Activated CD8-positive, alpha-beta T cell treated with anti-CD3 and anti-CD28 coated beads, Interleukin-2, amount 10 ng/mL, durations not matched to agents 7 days and 5 days (primary cell): ENCODE results near the gene CCDC88C. TPM values are rescaled to one million over a fixed set of nuclear protein-coding genes. Genes with fewer than 3 reads are reported as not detected.
"Not testable (repeated sequence)": the region's sequence is repeated elsewhere in the genome, so short reads cannot be mapped to it uniquely, and the experiment has no call there.

Source experiments
- ATAC-seq: fragments of 150-1000 bp; cut with Tn5 transposase; one replicate; pipeline ENCODE4 v1.10.0; 2021; ENCODE audit warnings: moderate library complexity
- CTCF ChIA-PET: fragments of 350-600 bp; sonication (Branson Sonifier 250); formaldehyde crosslinking; loops from one replicate; lab custom pipeline; 2021; ENCODE audit warnings: antibody characterized with exemption; lab: Charles Lee
- POLR2A ChIA-PET: fragments of 350-600 bp; sonication (Branson Sonifier 250); formaldehyde crosslinking; loops from one replicate; lab custom pipeline; 2021; ENCODE audit warnings: antibody characterized with exemption; lab: Charles Lee
- DNase-seq: peaks from one replicate; pipeline ENCODE4 v3.0.0-alpha.2; 2020
- H3K27ac Mint-ChIP-seq: one replicate; pipeline ENCODE4 v1.8.0; 2021; ENCODE audit warnings: mild to moderate bottlenecking, mixed read lengths
- H3K27me3 Mint-ChIP-seq: one replicate; pipeline ENCODE4 v1.8.0; 2021; ENCODE audit warnings: low read depth, mixed read lengths
- H3K36me3 Mint-ChIP-seq: one replicate; pipeline ENCODE4 v1.8.0; 2021; ENCODE audit warnings: low read depth, mixed read lengths
- H3K4me1 Mint-ChIP-seq: one replicate; pipeline ENCODE4 v1.8.0; 2021; ENCODE audit warnings: low read depth, mixed read lengths
- H3K4me3 Mint-ChIP-seq: one replicate; pipeline ENCODE4 v1.8.0; 2021; ENCODE audit warnings: mild to moderate bottlenecking, mixed read lengths
- H3K9me3 Mint-ChIP-seq: one replicate; pipeline ENCODE4 v1.8.0; 2022; ENCODE audit warnings: mixed read lengths; ENCODE audit not compliant: insufficient read depth
- total RNA-seq, 2 experiments: library from RNA; stranded (reverse); gene quantifications; one replicate each; pipeline ENCODE4 v1.2.3, GENCODE V29; 2021

The CCDC88C gene
- total RNA-seq, 2 experiments from 2014 or later: 147 to 153 TPM

DNA sequence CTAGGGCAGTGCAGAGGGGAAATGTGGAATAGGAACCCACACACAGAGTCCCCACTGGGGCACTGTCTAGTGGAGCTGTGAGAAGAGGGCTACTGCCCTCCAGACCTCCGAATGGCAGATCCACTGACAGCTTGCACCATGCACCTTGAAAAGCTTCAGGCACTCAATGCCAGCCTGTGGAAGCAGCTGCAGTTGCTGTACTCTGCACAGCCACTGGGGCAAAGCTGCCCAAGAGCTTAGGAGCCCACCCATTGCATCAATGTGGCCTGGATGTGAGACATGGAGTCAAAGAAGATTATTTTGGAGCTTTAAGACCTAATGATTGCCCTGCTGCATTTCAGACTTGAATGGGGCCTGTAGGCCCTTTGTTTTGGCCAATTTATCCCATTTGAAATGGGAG is 21.7 kb upstream of the CCDC88C start:
- DNase-seq (no peak), ATAC-seq (no peak)
- no peaks in the 10 kb centered on the region for H3K4me1 Mint-ChIP-seq
- H3K27me3 Mint-ChIP-seq: peaks cover 11% of the 10 kb centered on the region
- no peaks in the 10 kb centered on the region for H3K36me3 Mint-ChIP-seq
- CTCF ChIA-PET: interaction anchor here (2.2 kb wide), 1 partner anchor 12 kb away, joined by 5 read pairs; no protein-coding TSS in a partner anchor
- no peak overlapping the region for H3K27ac Mint-ChIP-seq
- H3K4me3 Mint-ChIP-seq: no peak overlapping the region
- peaks cover 8% of the 10 kb centered on the region for H3K9me3 Mint-ChIP-seq
- POLR2A ChIA-PET: no interaction called here

DNA sequence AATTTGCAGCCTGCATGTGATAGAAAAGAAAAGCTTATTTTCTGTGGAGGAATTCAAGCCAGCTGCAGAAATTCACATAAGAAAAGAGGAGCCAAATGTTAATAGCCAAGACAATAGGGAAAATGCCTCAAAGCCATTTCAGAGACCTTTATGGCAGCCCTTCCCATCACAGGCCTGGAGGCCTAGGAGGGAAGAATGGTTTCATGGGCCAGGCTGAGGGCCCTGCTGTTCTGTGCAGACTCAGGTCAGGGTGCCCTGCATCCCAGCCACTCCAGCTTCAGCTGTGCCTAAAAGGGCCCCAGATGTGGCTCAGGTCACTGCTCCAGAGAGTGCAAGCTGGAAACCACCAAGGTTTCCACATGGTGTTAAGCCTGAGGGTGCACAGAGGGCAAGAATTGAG is 21.2 kb upstream of the CCDC88C start:
- Mint-ChIP-seq H3K9me3 (peaks cover 8% of the 10 kb centered on the region), H3K27me3 (peaks cover 6% of the 10 kb centered on the region), H3K4me3 (no peak overlapping the region), H3K36me3 (no peaks in the 10 kb centered on the region), H3K4me1 (no peaks in the 10 kb centered on the region), H3K27ac (no peak overlapping the region)
- POLR2A ChIA-PET: no interaction called here
- no peak for DNase-seq
- ATAC-seq: no peak
- CTCF ChIA-PET: interaction anchor here (2.2 kb wide), 1 partner anchor 11 kb away, joined by 5 read pairs; no protein-coding TSS in a partner anchor

DNA sequence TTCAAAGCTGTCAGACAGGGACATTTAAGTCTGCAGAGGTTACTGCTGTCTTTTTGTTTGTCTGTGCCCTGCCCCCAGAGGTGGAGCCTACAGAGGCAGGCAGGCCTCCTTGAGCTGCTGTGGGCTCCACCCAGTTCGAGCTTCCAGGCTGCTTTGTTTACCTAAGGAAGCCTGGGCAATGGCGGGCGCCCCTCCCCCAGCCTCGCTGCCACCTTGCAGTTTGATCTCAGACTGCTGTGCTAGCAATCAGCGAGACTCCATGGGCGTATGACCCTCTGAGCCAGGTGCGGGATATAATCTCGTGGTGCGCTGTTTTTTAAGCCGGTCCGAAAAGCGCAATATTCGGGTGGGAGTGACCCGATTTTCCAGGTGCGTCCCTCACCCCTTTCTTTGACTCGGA is 18.6 kb upstream of the CCDC88C start:
- H3K4me3 Mint-ChIP-seq, H3K4me1 Mint-ChIP-seq, POLR2A ChIA-PET: not testable (repeated sequence)

DNA sequence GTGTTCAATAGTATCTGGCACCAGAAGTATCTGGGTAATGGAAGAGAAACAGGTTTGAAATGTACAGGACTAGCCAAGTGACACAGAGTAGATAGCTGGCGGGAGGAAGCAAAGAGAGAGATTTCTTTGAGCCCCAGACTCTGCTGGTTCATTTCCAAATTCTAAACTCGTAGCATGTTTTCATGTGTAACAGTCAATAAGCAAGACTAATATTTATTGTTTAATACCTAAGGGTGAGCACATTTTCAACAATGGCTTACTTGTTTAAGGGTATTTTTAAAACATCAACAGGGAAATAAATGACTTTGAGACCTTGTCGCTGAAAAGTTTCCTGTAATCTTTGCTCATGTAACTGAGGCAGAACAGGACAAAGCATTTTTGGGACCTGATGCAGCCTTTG is 11.8 kb upstream of the CCDC88C start:
- Mint-ChIP-seq H3K4me1 (peaks cover 14% of the 10 kb centered on the region), H3K27me3 (no peaks in the 10 kb centered on the region), H3K36me3 (no peaks in the 10 kb centered on the region), H3K27ac (no peak overlapping the region), H3K4me3 (no peak overlapping the region), H3K9me3 (no peaks in the 10 kb centered on the region)
- no peak for DNase-seq
- CTCF ChIA-PET: interaction anchor here (0.7 to 1.2 kb wide), 2 partner anchors 10 to 11 kb away, joined by 3 read pairs; no protein-coding TSS in a partner anchor
- POLR2A ChIA-PET: no interaction called here
- no peak for ATAC-seq

More for the DNA sequence above, 18.6 kb upstream of the CCDC88C start:
- DNase-seq, H3K36me3 Mint-ChIP-seq, H3K9me3 Mint-ChIP-seq, H3K27ac Mint-ChIP-seq, H3K27me3 Mint-ChIP-seq, ATAC-seq, CTCF ChIA-PET: not testable (repeated sequence)

DNA sequence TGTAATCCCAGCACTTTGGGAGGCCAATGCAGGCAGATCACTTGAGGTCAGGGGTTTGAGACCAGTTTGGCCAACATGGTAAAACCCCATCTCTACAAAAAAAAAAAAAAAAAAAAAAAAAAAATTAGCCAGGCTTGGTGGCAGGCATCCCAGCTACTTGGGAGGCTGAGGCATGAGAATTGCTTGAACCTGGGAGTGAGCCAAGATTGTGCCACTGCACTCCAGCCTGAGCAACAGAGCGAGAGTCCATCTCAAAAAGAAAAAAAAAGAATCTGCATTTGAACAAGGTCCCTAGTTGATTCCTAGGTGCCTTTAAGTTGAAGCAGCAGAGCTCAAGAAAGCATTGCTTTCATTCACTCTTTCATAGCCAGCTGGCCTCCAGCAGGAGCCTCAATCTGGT is 11.3 kb upstream of the CCDC88C start:
- H3K9me3 Mint-ChIP-seq, H3K36me3 Mint-ChIP-seq, H3K27ac Mint-ChIP-seq, DNase-seq, POLR2A ChIA-PET, H3K4me3 Mint-ChIP-seq, ATAC-seq, H3K27me3 Mint-ChIP-seq: not testable (repeated sequence)
- H3K4me1 Mint-ChIP-seq: peaks cover 14% of the 10 kb centered on the region
- CTCF ChIA-PET: interaction anchor here (0.7 to 1.2 kb wide), 2 partner anchors 10 to 11 kb away, joined by 3 read pairs; no protein-coding TSS in a partner anchor

DNA sequence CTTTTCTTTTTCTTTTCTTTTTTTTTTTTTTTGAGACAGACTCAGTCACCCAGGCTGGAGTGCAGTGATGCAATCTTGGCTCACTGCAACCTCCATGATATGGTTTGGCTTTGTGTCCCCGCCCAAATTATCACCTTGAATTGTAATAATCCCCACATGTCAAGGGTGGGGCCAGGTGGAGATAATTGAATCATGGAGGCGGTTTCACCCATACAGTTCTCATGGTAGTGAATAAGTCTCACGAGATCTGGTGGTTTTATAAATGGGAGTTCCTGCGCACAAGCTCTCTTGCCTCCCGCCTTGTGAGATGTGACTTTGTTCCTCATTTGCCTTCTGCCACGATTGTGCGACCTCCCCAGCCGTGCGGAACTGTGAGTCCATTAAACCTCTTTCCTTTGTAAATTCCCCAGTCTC is 7.9 kb upstream of the CCDC88C start:
- not testable (repeated sequence) for H3K27ac Mint-ChIP-seq

DNA sequence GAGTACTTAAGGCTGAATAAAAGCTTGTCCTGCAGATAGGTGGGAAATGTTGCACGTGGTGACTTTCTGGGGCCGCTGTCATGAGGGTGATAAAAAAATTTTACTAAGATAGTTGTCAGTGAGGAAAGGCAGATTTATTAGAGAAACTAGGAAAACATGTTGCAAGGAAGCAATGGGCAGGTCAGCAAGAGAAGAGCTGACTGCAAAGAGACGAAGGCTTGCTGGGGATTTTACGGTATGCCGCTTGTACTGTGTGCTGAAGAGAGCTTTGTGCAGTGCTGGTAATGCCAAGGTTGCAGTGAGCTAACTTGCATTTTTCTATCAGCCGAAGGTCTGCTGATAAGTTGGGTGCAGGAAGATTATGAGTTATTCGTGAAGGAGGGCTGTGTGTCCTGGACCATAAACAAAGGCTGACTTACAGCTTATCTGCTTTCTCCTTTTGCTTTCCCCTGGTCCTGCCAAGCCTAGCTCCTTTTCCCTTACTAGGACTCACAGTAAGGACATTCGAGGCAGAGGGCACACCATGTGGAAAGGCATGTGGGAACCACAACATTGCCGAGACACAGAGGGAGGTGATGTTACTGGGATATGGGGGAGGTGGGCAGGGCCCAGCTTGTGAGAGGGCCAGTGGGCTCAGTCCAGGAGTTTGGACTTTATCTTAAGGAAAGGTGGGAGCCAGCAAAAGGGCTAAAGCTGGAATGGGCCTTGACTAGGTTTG is 7.4 kb upstream of the CCDC88C start:
- peaks cover 16% of the 10 kb centered on the region for H3K4me1 Mint-ChIP-seq
- ATAC-seq (no peak), DNase-seq (no peak)
- H3K27me3 Mint-ChIP-seq: peaks cover 3% of the 10 kb centered on the region
- ChIA-PET POLR2A (interaction anchor here (1.3 kb wide), 1 partner anchor 11 kb away, joined by 5 read pairs; no protein-coding TSS in a partner anchor), CTCF (interaction anchor here (1.1 to 1.2 kb wide), 2 partner anchors 100 to 101 kb away, joined by 3 to 7 read pairs; no protein-coding TSS in a partner anchor)
- H3K36me3 Mint-ChIP-seq: no peaks in the 10 kb centered on the region
- no peaks in the 10 kb centered on the region for H3K9me3 Mint-ChIP-seq
- H3K27ac Mint-ChIP-seq: no peak overlapping the region
- no peak overlapping the region for H3K4me3 Mint-ChIP-seq

More for the DNA sequence above, 7.9 kb upstream of the CCDC88C start:
- peaks cover 14% of the 10 kb centered on the region for H3K4me1 Mint-ChIP-seq
- H3K36me3 Mint-ChIP-seq, ATAC-seq, H3K9me3 Mint-ChIP-seq, H3K27me3 Mint-ChIP-seq, H3K4me3 Mint-ChIP-seq, DNase-seq, POLR2A ChIA-PET: not testable (repeated sequence)
- CTCF ChIA-PET: interaction anchor here (1.1 kb wide), 1 partner anchor 101 kb away, joined by 3 read pairs; no protein-coding TSS in a partner anchor

DNA sequence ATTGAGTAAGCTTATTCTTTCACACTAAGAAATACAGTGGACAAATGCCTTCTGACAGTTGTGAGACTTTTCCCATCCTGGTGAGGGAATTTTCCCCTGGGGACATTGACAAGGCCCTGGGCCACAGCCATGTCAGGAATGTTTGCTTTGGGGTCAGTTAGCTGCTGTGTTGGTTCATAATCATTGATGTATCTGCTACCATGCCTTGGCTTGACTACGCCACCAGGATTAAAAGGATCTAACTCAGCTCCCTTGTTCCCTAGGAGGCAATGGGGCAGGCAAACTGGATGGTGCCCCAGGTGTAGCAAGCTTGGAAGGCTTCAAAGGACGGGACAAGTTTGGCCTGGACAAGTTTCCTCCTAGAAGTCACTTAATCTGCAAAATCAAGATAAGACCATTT is 3.1 kb upstream of the CCDC88C start:
- DNase-seq: no peak
- peaks cover 6% of the 10 kb centered on the region for H3K27me3 Mint-ChIP-seq
- ATAC-seq: no peak
- H3K4me3 Mint-ChIP-seq: no peak overlapping the region
- H3K27ac Mint-ChIP-seq: no peak overlapping the region
- ChIA-PET CTCF (interaction anchor here (0.6 to 10.5 kb wide), 13 partner anchors 14 to 1076 kb away, joined by 3 to 233 read pairs (median 3); no protein-coding TSS in a partner anchor), POLR2A (interaction anchor here (8.3 kb wide), 1 partner anchor 96 kb away, joined by 61 read pairs; no protein-coding TSS in a partner anchor)
- H3K36me3 Mint-ChIP-seq: peaks cover 13% of the 10 kb centered on the region
- H3K4me1 Mint-ChIP-seq: peaks cover 14% of the 10 kb centered on the region
- H3K9me3 Mint-ChIP-seq: no peaks in the 10 kb centered on the region

DNA sequence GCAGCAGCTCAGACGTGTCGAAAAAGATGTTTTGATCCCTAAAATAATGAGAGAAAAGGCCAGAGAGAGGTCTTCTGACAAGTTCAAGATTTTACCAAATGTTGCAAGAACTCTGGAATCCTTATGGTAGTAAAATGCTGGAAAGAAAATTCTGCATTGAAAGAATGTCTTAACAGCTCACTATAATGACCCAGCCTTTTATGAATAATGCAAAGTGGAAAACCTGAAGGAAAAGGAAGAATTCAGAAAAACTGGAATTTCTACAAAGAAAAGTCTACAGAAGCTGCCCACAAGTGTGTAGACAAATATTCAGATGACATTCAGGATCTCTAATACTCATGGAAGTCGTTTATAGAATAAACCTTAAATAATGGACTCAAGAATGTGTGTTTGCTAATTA is 1.8 kb upstream of the CCDC88C start:
- Mint-ChIP-seq H3K9me3 (no peaks in the 10 kb centered on the region), H3K4me1 (peaks cover 21% of the 10 kb centered on the region), H3K27ac (peak overlapping the region; percentile 89), H3K36me3 (peaks cover 24% of the 10 kb centered on the region), H3K27me3 (peaks cover 6% of the 10 kb centered on the region), H3K4me3 (peak overlapping the region; percentile 73)
- ChIA-PET CTCF (interaction anchor here (0.5 to 10.5 kb wide), 16 partner anchors 8 to 242 kb away, joined by 3 to 233 read pairs (median 4); no protein-coding TSS in a partner anchor), POLR2A (interaction anchor here (1.4 to 8.3 kb wide), 3 partner anchors 21 to 176 kb away, joined by 6 to 61 read pairs (median 23); partner anchors contain the start of gene GPR68)
- ATAC-seq (no peak), DNase-seq (no peak)

DNA sequence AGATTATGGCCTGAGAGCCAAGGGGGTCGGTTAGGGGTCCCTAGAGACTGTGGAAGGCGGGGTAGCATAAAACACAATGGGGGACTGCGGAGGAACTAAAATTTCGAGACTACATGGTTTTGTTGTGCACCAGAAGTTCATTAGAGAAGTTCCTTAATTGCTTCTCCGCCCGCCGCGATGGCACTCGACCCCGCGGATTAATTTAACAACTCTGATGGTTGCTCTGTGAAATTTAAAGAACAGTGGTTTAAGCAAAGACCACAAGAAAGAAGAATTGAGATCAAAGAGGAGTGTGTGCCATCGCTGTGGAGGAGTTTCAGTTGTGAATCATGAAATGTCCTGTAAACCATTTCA is 1.4 kb upstream of the CCDC88C start:
- peaks cover 28% of the 10 kb centered on the region for H3K36me3 Mint-ChIP-seq
- DNase-seq: no peak

DNA sequence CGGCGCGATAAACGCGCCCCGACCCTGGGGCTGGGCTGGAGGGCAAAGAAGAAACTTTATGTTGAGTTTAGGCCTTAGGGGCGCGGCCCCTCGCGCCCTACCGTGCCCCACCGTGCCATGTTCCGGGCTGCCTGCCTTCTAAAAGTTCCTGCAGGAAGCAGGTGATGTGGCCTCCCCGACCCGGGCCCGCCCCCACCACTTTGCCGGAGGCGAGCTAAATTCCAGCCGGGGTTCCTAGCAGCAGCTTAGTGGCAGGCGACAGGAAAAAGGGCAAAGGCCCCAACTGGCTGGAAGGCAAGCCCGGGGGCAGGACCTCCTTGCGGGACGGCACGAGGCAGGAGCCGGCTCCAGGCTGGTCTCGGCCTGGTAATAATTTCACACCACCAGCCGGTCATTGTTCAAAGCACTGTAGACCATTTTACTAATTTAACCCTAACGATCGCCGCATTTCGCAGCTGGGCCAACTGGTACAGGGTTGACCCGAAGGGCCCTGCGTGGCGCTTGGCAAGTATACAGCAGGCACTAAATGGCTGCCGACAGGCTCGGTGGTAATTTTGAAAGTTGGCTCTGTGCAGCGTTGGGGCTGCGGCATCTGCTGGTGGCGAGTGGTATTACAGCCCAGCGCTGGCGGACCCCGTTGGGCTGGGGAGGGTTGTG is 895 bp upstream of the CCDC88C start:
- Mint-ChIP-seq H3K36me3 (peaks cover 33% of the 10 kb centered on the region), H3K27me3 (peaks cover 6% of the 10 kb centered on the region), H3K4me3 (peak overlapping the region; percentile 73), H3K9me3 (no peaks in the 10 kb centered on the region), H3K27ac (peak overlapping the region; percentile 89), H3K4me1 (peaks cover 30% of the 10 kb centered on the region)
- ChIA-PET CTCF (interaction anchor here (0.8 to 10.5 kb wide), 16 partner anchors 9 to 241 kb away, joined by 3 to 233 read pairs (median 6); no protein-coding TSS in a partner anchor), POLR2A (interaction anchor here (1.2 to 8.3 kb wide), 11 partner anchors 14 to 175 kb away, joined by 3 to 65 read pairs (median 16); partner anchors contain the start of gene GPR68)
- DNase-seq (peak; percentile 86), ATAC-seq (peak; percentile 17)

More for the DNA sequence above, 1.4 kb upstream of the CCDC88C start:
- peak; percentile 5 for ATAC-seq
- CTCF ChIA-PET: interaction anchor here (0.5 to 10.5 kb wide), 17 partner anchors 8 to 242 kb away, joined by 3 to 233 read pairs (median 4); no protein-coding TSS in a partner anchor
- H3K27ac Mint-ChIP-seq: peak overlapping the region; percentile 89
- POLR2A ChIA-PET: interaction anchor here (1.4 to 8.3 kb wide), 6 partner anchors 15 to 176 kb away, joined by 6 to 65 read pairs (median 20); partner anchors contain the start of gene GPR68
- H3K4me1 Mint-ChIP-seq: peaks cover 25% of the 10 kb centered on the region
- H3K9me3 Mint-ChIP-seq: no peaks in the 10 kb centered on the region
- H3K4me3 Mint-ChIP-seq: peak overlapping the region; percentile 73
- H3K27me3 Mint-ChIP-seq: peaks cover 6% of the 10 kb centered on the region
